ENCODE results near the gene IL21R.

IL21R gene

GRCh38 chr16:27401768-27402568, at the start of gene IL21R:
Gene IL21R (plus strand): TSS chr16:27402174. CDS start chr16:27430072, 27,898 bp downstream.
- H3K4me3 Mint-ChIP-seq: peak within 1 kb of the TSS; percentile 97 to 99
- peak within 1 kb of the TSS; percentile 100 for H3K27ac Mint-ChIP-seq
- peaks cover 49 to 81% of the 10 kb centered on the region in 2 donors for H3K4me1 Mint-ChIP-seq
- peak; percentile 92 for DNase-seq
- H3K27me3 Mint-ChIP-seq: no peaks in the 10 kb centered on the region
- peaks cover 2 to 4% of the 10 kb centered on the region in 2 donors for H3K9me3 Mint-ChIP-seq
- peaks cover 43 to 54% of the 10 kb centered on the region in 2 donors for H3K36me3 Mint-ChIP-seq
- ATAC-seq (replicated peaks): peak; percentile 59 to 70

GRCh38 chr16:27353853-27354252, 48.1 kb upstream of the IL21R start:
- H3K27ac Mint-ChIP-seq: peak overlapping the region; percentile 82
- H3K4me1 Mint-ChIP-seq: peaks cover 22 to 47% of the 10 kb centered on the region in 2 donors
- no peak for ATAC-seq (replicated peaks)
- H3K36me3 Mint-ChIP-seq: peaks cover 80 to 87% of the 10 kb centered on the region in 2 donors
- H3K9me3 Mint-ChIP-seq: no peaks in the 10 kb centered on the region
- DNase-seq: no peak
- no peak overlapping the region for H3K4me3 Mint-ChIP-seq
- no peaks in the 10 kb centered on the region for H3K27me3 Mint-ChIP-seq

DNA sequence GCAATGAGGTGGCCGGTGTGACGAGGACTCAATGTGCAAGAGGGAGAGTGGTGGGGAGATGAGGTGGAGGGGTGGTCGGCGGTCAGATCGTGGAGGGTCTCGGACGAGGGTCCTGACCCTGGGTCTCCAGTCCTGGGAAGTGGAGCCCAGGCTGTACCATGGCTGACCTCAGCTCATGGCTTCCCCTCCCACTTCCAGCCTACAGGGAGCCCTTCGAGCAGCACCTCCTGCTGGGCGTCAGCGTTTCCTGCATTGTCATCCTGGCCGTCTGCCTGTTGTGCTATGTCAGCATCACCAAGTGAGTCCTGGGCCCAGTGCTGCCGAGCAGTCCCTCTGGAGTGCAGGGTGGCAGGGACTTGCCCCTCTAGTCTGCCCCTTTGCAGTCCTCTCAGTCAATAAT, 46.4 kb upstream of the IL21R start:
- DNase-seq (no peak), ATAC-seq (replicated peaks) (peak; percentile 48 to 64)
- peak overlapping the region; percentile 48 for H3K27ac Mint-ChIP-seq
- H3K27me3 Mint-ChIP-seq: no peaks in the 10 kb centered on the region
- peak overlapping the region in 1 of 2 donors; percentile 7 for H3K4me3 Mint-ChIP-seq
- no peaks in the 10 kb centered on the region for H3K9me3 Mint-ChIP-seq
- peaks cover 75 to 79% of the 10 kb centered on the region in 2 donors for H3K36me3 Mint-ChIP-seq
- H3K4me1 Mint-ChIP-seq: peaks cover 17 to 49% of the 10 kb centered on the region in 2 donors

GRCh38 chr16:27356794-27357193, 45.2 kb upstream of the IL21R start:
- no peak overlapping the region for H3K4me3 Mint-ChIP-seq
- no peaks in the 10 kb centered on the region for H3K27me3 Mint-ChIP-seq
- peaks cover 15 to 56% of the 10 kb centered on the region in 2 donors for H3K4me1 Mint-ChIP-seq
- no peak for DNase-seq
- no peak for ATAC-seq (replicated peaks)
- peak overlapping the region; percentile 72 for H3K27ac Mint-ChIP-seq
- peaks cover 75 to 79% of the 10 kb centered on the region in 2 donors for H3K36me3 Mint-ChIP-seq
- H3K9me3 Mint-ChIP-seq: no peaks in the 10 kb centered on the region

DNA sequence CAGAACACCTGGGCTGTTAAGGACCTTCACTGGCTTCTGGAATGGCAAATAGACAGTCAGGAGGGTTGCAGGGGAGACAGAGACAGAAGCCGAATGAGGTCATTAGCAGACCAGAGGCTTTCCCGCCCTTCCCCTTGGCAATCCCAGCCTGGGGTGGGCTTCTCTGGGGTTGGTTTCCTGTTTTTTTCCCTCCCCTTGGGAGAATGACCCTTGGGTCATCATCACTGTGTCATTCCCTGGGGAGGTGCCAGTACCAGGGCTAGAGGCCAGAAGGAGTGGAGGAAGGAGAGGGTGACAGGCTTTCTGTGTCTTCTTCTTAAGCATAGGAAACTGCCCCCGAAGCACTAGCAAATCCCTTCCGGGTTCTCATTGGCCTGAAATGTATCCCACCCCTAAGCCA, 42.9 kb upstream of the IL21R start:
- no peaks in the 10 kb centered on the region for H3K27me3 Mint-ChIP-seq
- H3K36me3 Mint-ChIP-seq: peaks cover 82 to 83% of the 10 kb centered on the region in 2 donors
- H3K4me1 Mint-ChIP-seq: peaks cover 29 to 69% of the 10 kb centered on the region in 2 donors
- H3K27ac Mint-ChIP-seq: peak overlapping the region; percentile 65
- DNase-seq: no peak
- no peak for ATAC-seq (replicated peaks)
- no peaks in the 10 kb centered on the region for H3K9me3 Mint-ChIP-seq
- peak overlapping the region in 1 of 2 donors; percentile 17 for H3K4me3 Mint-ChIP-seq

DNA sequence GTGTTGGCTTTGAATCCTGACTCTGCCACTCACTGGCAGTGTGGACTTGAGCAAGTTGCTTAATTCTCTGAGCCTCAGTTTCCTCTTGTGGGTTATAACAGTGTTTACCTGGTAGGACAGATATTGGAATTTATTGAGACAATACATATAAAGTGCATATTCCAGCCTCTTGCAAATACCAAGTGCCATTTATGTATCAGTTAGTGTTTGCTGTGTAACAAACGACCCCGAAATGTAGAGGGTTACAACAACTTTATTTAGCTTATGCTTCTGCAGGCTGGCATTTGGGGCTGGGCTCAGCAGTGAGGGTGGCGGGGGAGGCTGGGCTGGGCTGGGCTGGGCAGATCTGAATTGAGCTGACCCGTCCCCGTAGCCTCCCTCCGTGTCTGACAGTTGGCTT, 42.4 kb upstream of the IL21R start:
- H3K27ac Mint-ChIP-seq: no peak overlapping the region
- H3K4me3 Mint-ChIP-seq: no peak overlapping the region
- H3K9me3 Mint-ChIP-seq: no peaks in the 10 kb centered on the region
- ATAC-seq (replicated peaks) (no peak), DNase-seq (no peak)
- H3K36me3 Mint-ChIP-seq: peaks cover 81 to 84% of the 10 kb centered on the region in 2 donors
- H3K27me3 Mint-ChIP-seq: no peaks in the 10 kb centered on the region
- peaks cover 28 to 70% of the 10 kb centered on the region in 2 donors for H3K4me1 Mint-ChIP-seq

GRCh38 chr16:27361987-27362386, 40.0 kb upstream of the IL21R start:
- Mint-ChIP-seq H3K4me1 (peaks cover 30 to 71% of the 10 kb centered on the region in 2 donors), H3K4me3 (peak overlapping the region; percentile 9 to 35), H3K27ac (peak overlapping the region; percentile 90), H3K36me3 (peaks cover 65 to 79% of the 10 kb centered on the region in 2 donors), H3K27me3 (no peaks in the 10 kb centered on the region), H3K9me3 (peaks cover 0 to 2% of the 10 kb centered on the region in 2 donors)
- no peak for DNase-seq
- no peak for ATAC-seq (replicated peaks)

DNA sequence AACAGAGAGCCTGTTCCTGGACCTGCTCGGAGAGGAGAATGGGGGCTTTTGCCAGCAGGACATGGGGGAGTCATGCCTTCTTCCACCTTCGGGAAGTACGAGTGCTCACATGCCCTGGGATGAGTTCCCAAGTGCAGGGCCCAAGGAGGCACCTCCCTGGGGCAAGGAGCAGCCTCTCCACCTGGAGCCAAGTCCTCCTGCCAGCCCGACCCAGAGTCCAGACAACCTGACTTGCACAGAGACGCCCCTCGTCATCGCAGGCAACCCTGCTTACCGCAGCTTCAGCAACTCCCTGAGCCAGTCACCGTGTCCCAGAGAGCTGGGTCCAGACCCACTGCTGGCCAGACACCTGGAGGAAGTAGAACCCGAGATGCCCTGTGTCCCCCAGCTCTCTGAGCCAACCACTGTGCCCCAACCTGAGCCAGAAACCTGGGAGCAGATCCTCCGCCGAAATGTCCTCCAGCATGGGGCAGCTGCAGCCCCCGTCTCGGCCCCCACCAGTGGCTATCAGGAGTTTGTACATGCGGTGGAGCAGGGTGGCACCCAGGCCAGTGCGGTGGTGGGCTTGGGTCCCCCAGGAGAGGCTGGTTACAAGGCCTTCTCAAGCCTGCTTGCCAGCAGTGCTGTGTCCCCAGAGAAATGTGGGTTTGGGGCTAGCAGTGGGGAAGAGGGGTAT, 39.3 kb upstream of the IL21R start:
- no peak for ATAC-seq (replicated peaks)
- peaks cover 0 to 2% of the 10 kb centered on the region in 2 donors for H3K9me3 Mint-ChIP-seq
- no peak for DNase-seq
- H3K4me1 Mint-ChIP-seq: peaks cover 31 to 73% of the 10 kb centered on the region in 2 donors
- no peaks in the 10 kb centered on the region for H3K27me3 Mint-ChIP-seq
- peak overlapping the region in 1 of 2 donors; percentile 50 for H3K4me3 Mint-ChIP-seq
- H3K27ac Mint-ChIP-seq: peak overlapping the region; percentile 84
- peaks cover 59 to 74% of the 10 kb centered on the region in 2 donors for H3K36me3 Mint-ChIP-seq

- Mint-ChIP-seq H3K4me1 (peaks cover 37 to 76% of the 10 kb centered on the region in 2 donors), H3K27ac (peak overlapping the region; percentile 84), H3K4me3 (peak overlapping the region; percentile 33 to 50)
Observed at GRCh38 chr16:27363246-27363632, 38.7 kb upstream of the IL21R start.

GRCh38 chr16:27363797-27364196, 38.2 kb upstream of the IL21R start:
- peaks cover 41 to 77% of the 10 kb centered on the region in 2 donors for H3K4me1 Mint-ChIP-seq
- H3K4me3 Mint-ChIP-seq: peak overlapping the region in 1 of 2 donors; percentile 33
- H3K27me3 Mint-ChIP-seq: no peaks in the 10 kb centered on the region
- peaks cover 0 to 2% of the 10 kb centered on the region in 2 donors for H3K9me3 Mint-ChIP-seq
- peaks cover 48 to 63% of the 10 kb centered on the region in 2 donors for H3K36me3 Mint-ChIP-seq
- DNase-seq (no peak), ATAC-seq (replicated peaks) (no peak)
- peak overlapping the region; percentile 84 for H3K27ac Mint-ChIP-seq

More at GRCh38 chr16:27363246-27363632, 38.7 kb upstream of the IL21R start:
- ATAC-seq (replicated peaks) (no peak), DNase-seq (no peak)
- peaks cover 54 to 69% of the 10 kb centered on the region in 2 donors for H3K36me3 Mint-ChIP-seq
- no peaks in the 10 kb centered on the region for H3K27me3 Mint-ChIP-seq
- H3K9me3 Mint-ChIP-seq: peaks cover 0 to 2% of the 10 kb centered on the region in 2 donors

DNA sequence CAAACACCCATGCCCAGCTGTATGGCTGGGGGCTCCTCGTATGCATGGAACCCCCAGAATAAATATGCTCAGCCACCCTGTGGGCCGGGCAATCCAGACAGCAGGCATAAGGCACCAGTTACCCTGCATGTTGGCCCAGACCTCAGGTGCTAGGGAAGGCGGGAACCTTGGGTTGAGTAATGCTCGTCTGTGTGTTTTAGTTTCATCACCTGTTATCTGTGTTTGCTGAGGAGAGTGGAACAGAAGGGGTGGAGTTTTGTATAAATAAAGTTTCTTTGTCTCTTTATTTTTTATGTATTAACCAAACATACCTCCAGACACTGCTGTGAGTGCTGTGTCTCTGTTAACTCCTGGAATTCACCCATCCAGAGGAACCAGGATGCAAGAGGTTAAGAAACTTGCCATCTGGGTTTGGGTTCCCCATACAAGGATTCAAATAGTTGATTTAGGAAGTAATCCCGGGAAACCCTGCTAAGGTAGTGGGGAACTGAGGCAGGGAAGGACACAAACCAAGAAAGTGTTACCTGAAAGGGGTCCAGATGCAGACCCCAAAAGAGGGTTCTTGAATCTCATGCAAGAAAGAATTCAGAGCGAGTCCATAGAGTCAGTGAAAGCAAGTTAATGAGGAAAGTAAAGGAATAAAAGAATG, 37.4 kb upstream of the IL21R start:
- Mint-ChIP-seq H3K36me3 (peaks cover 42 to 56% of the 10 kb centered on the region in 2 donors), H3K9me3 (peaks cover 0 to 2% of the 10 kb centered on the region in 2 donors), H3K4me3 (peak overlapping the region in 1 of 2 donors; percentile 62), H3K27ac (peak overlapping the region; percentile 84), H3K27me3 (no peaks in the 10 kb centered on the region), H3K4me1 (peaks cover 41 to 77% of the 10 kb centered on the region in 2 donors)
- no peak for DNase-seq
- no peak for ATAC-seq (replicated peaks)

- Mint-ChIP-seq H3K9me3 (peaks cover 4 to 5% of the 10 kb centered on the region in 2 donors), H3K36me3 (peaks cover 43 to 64% of the 10 kb centered on the region in 2 donors), H3K27me3 (no peaks in the 10 kb centered on the region), H3K27ac (peak overlapping the region; percentile 84), H3K4me1 (peaks cover 48 to 84% of the 10 kb centered on the region in 2 donors), H3K4me3 (peak overlapping the region; percentile 20 to 52)
- ATAC-seq (replicated peaks) (no peak), DNase-seq (no peak)
Observed at GRCh38 chr16:27365142-27366089, 36.6 kb upstream of the IL21R start.

Measured in stimulated activated naive B cell treated with anti-CD40 and anti-IgM and Interleukin-4, amounts not matched to agents 10 μg/mL and 1 μg/mL and 100 μg/mL, for 72 hours (primary cell).